ENCODE data around the gene LACRT.

- TF ChIP-seq CTCF (IDR thresholded peaks at IDR 0.05) = no peak
- no peak for TF ChIP-seq EZH2 (IDR thresholded peaks at IDR 0.05; ENCODE audit: borderline replicate concordance, insufficient read depth, low read depth, low read length, poor library complexity, severe bottlenecking)
Measured at GRCh38 chr12:54631988-54632728, 2.5 kb downstream of the LACRT start.
